Measurements from ENCODE around the gene HOXB3.

DNA sequence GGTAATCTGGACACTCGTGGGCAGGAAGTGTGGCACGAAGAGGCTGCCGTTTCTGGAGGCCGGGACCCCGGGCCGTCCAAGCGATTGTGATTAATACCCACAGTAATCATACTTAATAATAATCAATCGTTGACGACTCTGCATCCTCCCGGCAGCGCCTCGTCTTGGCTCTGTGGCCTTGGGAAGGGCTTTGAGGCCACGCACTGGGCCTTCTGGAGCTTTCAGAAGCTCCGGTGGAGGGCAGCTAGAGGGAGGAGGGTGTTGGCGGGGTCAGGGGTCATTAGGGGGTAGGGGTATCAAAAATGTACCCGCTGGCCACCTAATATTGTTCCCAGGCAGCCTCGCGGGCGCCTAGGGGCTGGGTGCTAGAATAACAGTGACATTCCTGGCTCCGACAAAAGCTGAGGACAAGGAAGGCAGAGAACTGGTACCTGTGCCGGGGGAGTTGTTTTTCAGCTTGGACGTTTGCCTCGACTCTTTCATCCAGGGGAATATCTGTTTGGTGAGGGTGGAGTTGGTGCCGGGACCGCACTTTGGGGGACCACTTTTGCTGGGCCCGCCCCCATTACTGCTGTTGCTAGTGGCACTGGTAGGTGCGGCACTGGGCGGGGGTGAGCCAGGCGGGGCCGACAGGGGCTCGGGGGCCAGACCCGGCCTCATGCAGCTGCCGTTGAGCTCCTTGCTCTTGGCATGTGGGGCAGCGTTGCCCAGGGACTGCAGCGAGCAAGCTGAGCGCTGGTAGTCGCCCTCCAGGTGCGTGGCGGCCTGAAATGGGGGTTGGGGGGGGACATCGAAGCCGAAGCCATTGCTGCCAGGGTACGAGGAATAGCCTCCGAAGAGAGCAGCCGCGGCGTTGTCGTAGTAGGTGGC lies 38.2 kb downstream of the HOXB3 start:
- TF ChIP-seq, protein P1, sequence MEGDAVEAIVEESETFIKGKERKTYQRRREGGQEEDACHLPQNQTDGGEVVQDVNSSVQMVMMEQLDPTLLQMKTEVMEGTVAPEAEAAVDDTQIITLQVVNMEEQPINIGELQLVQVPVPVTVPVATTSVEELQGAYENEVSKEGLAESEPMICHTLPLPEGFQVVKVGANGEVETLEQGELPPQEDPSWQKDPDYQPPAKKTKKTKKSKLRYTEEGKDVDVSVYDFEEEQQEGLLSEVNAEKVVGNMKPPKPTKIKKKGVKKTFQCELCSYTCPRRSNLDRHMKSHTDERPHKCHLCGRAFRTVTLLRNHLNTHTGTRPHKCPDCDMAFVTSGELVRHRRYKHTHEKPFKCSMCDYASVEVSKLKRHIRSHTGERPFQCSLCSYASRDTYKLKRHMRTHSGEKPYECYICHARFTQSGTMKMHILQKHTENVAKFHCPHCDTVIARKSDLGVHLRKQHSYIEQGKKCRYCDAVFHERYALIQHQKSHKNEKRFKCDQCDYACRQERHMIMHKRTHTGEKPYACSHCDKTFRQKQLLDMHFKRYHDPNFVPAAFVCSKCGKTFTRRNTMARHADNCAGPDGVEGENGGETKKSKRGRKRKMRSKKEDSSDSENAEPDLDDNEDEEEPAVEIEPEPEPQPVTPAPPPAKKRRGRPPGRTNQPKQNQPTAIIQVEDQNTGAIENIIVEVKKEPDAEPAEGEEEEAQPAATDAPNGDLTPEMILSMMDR (IDR thresholded peaks at IDR 0.05; ENCODE audit: insufficient read depth, low read depth, low read length), result no peak
- TF ChIP-seq EZH2 (IDR thresholded peaks at IDR 0.05; ENCODE audit: insufficient read depth, low read length), result peak; percentile 61

Measured in astrocyte (in vitro differentiated cells and primary cell).